Measurements from ENCODE around the gene TGFB2.

Gene TGFB2

GRCh38 chr1:218454700-218455282 lies 109.7 kb downstream of the TGFB2 start:
- H3K9me3 ChIP-seq (ENCODE audit: severe bottlenecking), result no peaks in the 10 kb centered on the region
- no peak for DNase-seq (ENCODE audit: low spot score)
- TF ChIP-seq, protein P1, sequence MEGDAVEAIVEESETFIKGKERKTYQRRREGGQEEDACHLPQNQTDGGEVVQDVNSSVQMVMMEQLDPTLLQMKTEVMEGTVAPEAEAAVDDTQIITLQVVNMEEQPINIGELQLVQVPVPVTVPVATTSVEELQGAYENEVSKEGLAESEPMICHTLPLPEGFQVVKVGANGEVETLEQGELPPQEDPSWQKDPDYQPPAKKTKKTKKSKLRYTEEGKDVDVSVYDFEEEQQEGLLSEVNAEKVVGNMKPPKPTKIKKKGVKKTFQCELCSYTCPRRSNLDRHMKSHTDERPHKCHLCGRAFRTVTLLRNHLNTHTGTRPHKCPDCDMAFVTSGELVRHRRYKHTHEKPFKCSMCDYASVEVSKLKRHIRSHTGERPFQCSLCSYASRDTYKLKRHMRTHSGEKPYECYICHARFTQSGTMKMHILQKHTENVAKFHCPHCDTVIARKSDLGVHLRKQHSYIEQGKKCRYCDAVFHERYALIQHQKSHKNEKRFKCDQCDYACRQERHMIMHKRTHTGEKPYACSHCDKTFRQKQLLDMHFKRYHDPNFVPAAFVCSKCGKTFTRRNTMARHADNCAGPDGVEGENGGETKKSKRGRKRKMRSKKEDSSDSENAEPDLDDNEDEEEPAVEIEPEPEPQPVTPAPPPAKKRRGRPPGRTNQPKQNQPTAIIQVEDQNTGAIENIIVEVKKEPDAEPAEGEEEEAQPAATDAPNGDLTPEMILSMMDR (IDR thresholded peaks at IDR 0.05; ENCODE audit: poor library complexity, severe bottlenecking), result no peak
- no peaks in the 10 kb centered on the region for H3K27me3 ChIP-seq (ENCODE audit: insufficient read depth, poor library complexity, severe bottlenecking)
- no peak overlapping the region for H3K4me3 ChIP-seq (ENCODE audit: severe bottlenecking)
- ATAC-seq (ENCODE audit: low read depth), result no peak
- H3K4me1 ChIP-seq (ENCODE audit: insufficient read depth, poor library complexity, severe bottlenecking), result peaks cover 3% of the 10 kb centered on the region
- no peaks in the 10 kb centered on the region for H3K36me3 ChIP-seq (ENCODE audit: low read depth)
- H3K27ac ChIP-seq (ENCODE audit: poor library complexity, severe bottlenecking), result no peak overlapping the region

DNA sequence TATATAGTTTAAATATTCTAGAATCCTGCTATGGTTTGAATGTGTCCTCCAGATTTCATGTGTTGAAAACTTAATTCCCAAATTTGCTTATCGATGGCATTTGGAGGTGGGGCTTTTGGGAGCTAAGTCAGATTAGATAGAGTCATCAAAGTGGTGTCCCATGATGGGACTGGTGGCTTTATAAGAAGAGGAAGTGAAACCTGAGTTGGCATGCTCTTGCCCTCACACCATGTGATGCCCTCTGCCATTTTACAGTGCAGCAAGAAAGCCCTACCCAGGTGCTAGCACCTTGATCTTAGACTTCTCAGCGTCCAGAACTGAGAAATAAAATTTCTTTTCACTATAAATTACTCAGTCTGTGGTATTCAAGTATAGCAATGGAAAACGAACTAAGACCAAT lies 111.3 kb downstream of the TGFB2 start:
- Histone ChIP-seq H3K4me1 (ENCODE audit: insufficient read depth, poor library complexity, severe bottlenecking) (peaks cover 12% of the 10 kb centered on the region), H3K4me3 (ENCODE audit: severe bottlenecking) (no peak overlapping the region), H3K27ac (ENCODE audit: poor library complexity, severe bottlenecking) (no peak overlapping the region), H3K9me3 (ENCODE audit: severe bottlenecking) (no peaks in the 10 kb centered on the region), H3K27me3 (ENCODE audit: insufficient read depth, poor library complexity, severe bottlenecking) (no peaks in the 10 kb centered on the region), H3K36me3 (ENCODE audit: low read depth) (no peaks in the 10 kb centered on the region)
- ATAC-seq (ENCODE audit: low read depth) (no peak), DNase-seq (ENCODE audit: low spot score) (no peak)
- TF ChIP-seq, protein P1 (IDR thresholded peaks at IDR 0.05; ENCODE audit: poor library complexity, severe bottlenecking), result no peak

GRCh38 chr1:218459450-218459849 lies 114.3 kb downstream of the TGFB2 start:
- Histone ChIP-seq H3K9me3 (ENCODE audit: severe bottlenecking) (no peaks in the 10 kb centered on the region), H3K4me3 (ENCODE audit: severe bottlenecking) (no peak overlapping the region), H3K27ac (ENCODE audit: poor library complexity, severe bottlenecking) (peak overlapping the region; percentile 36), H3K4me1 (ENCODE audit: insufficient read depth, poor library complexity, severe bottlenecking) (peaks cover 25% of the 10 kb centered on the region), H3K27me3 (ENCODE audit: insufficient read depth, poor library complexity, severe bottlenecking) (no peaks in the 10 kb centered on the region), H3K36me3 (ENCODE audit: low read depth) (no peaks in the 10 kb centered on the region)
- ATAC-seq (ENCODE audit: low read depth) (no peak), DNase-seq (ENCODE audit: low spot score) (no peak)
- TF ChIP-seq, protein P1 (IDR thresholded peaks at IDR 0.05; ENCODE audit: poor library complexity, severe bottlenecking), result no peak

DNA sequence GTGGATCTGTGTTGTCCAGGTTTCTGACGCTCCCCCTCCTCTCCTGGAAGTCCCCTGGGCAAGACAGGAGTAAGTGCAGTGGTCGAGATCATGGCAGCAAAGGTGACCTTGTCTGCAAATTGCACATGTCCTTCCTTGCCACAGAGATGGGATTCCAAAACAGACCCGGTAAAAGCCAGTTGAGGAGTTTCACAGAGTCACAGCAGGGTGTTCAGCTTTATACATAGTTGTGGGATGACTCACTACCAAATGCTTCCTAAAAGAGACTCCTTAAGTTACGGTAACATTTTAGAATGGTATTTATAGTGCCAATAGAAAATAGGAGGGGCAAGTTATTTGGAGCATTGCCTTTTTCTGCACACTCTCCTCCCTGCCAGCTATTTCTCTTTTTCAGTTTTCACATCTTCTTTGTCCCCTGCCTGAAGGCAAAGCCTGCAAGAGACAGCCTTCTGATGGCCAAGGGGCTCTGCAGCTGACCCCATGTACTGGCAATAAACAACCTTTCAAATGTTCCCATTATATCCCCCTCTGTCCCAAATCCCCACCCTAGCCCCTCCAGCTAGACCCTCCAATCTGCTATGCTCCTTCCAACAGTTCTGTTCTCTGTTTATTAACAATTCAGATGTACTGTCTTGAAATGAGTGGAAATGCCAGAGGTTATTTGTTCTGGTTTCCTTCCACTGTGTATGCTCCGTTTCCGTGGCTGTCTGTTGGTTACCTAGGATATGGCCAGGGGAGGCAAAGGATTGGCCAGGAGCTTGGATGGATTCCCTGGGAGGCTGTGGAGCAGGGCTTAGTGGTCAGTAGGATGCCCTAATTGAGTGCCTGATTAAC lies 115.0 kb downstream of the TGFB2 start:
- peak overlapping the region; percentile 36 for H3K27ac ChIP-seq (ENCODE audit: poor library complexity, severe bottlenecking)
- ATAC-seq (ENCODE audit: low read depth), result peak; percentile 93
- no peaks in the 10 kb centered on the region for H3K9me3 ChIP-seq (ENCODE audit: severe bottlenecking)
- H3K36me3 ChIP-seq (ENCODE audit: low read depth), result no peaks in the 10 kb centered on the region
- peaks cover 25% of the 10 kb centered on the region for H3K4me1 ChIP-seq (ENCODE audit: insufficient read depth, poor library complexity, severe bottlenecking)
- DNase-seq (ENCODE audit: low spot score), result no peak
- H3K4me3 ChIP-seq (ENCODE audit: severe bottlenecking), result no peak overlapping the region
- H3K27me3 ChIP-seq (ENCODE audit: insufficient read depth, poor library complexity, severe bottlenecking), result no peaks in the 10 kb centered on the region
- TF ChIP-seq, protein P1 (IDR thresholded peaks at IDR 0.05; ENCODE audit: poor library complexity, severe bottlenecking), result no peak

DNA sequence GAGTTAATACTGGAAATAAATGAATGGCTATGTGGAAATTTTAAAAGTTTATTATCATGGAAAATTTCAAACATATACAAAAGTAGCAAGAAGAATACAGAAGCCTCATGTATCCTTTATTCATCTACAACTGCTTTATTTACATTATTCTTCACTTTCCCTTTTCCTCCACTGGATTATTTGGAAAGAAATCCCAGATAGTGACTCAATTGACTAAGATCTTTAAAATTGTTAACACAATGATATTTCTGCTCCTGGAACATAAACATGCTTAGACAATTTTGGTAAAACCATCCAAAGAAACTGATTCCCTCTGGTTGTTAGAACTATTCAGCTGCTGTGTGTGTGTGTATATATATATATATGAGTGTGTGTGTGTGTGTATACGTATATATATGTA lies 116.2 kb downstream of the TGFB2 start:
- Histone ChIP-seq H3K27me3 (ENCODE audit: insufficient read depth, poor library complexity, severe bottlenecking) (no peaks in the 10 kb centered on the region), H3K9me3 (ENCODE audit: severe bottlenecking) (no peaks in the 10 kb centered on the region), H3K27ac (ENCODE audit: poor library complexity, severe bottlenecking) (no peak overlapping the region), H3K4me3 (ENCODE audit: severe bottlenecking) (no peak overlapping the region), H3K4me1 (ENCODE audit: insufficient read depth, poor library complexity, severe bottlenecking) (peaks cover 25% of the 10 kb centered on the region), H3K36me3 (ENCODE audit: low read depth) (no peaks in the 10 kb centered on the region)
- ATAC-seq (ENCODE audit: low read depth) (no peak), DNase-seq (ENCODE audit: low spot score) (no peak)
- TF ChIP-seq, protein P1 (IDR thresholded peaks at IDR 0.05; ENCODE audit: poor library complexity, severe bottlenecking), result no peak
